Transverse colon (tissue), 4 donors: ENCODE measurements around the gene PPIL1. TPM values are rescaled to one million over a fixed set of nuclear protein-coding genes. Genes with fewer than 3 reads are reported as not detected.

ENCODE experiments used
- DNase-seq: peaks from one replicate; pipeline ENCODE4 v3.0.0-alpha.2; 2019
- H3K27ac ChIP-seq, 4 donors: fragments of 200-600 bp; sonication (generic); 2 replicates each; pipeline ENCODE4 v1.5.1; 2016 to 2018; ENCODE audit warnings: inconsistent platforms in 4 of 4
- H3K27me3 ChIP-seq: fragments of 200-600 bp; sonication (generic); 2 replicates; pipeline ENCODE4 v1.5.1; 2017; ENCODE audit warnings: inconsistent platforms
- H3K36me3 ChIP-seq, 4 donors: fragments of 200-600 bp; sonication (generic); 2 replicates each; pipeline ENCODE4 v1.5.1; 2017 to 2019; ENCODE audit warnings: inconsistent platforms in 4 of 4
- H3K4me1 ChIP-seq, 4 donors: fragments of 200-600 bp; sonication (generic); 2 replicates each; pipeline ENCODE4 v1.5.1; 2017 to 2020; ENCODE audit warnings: inconsistent platforms in 4 of 4
- H3K4me3 ChIP-seq, 4 donors: fragments of 200-600 bp; sonication (generic); 1 replicate in 1 of 4; 2 replicates in 3 of 4; pipeline versions ENCODE4 v1.5.1 to v1.6.1; 2017 to 2019; ENCODE audit warnings: inconsistent platforms in 4 of 4
- H3K9me3 ChIP-seq, 2 donors: fragments of 200-600 bp; sonication (generic); 2 replicates each; pipeline ENCODE4 v1.5.1; 2017 to 2019; ENCODE audit warnings: inconsistent platforms in 2 of 2
- EP300 ChIP-seq: sonication (generic); formaldehyde crosslinking; IDR thresholded peaks from one replicate; pipeline ENCODE4 v1.6.1; 2017; ENCODE audit warnings: antibody characterized with exemption, low read depth
- POLR2A ChIP-seq: fragments of 450-650 bp; IDR thresholded peaks from one replicate; pipeline ENCODE4 v1.6.1; 2016; ENCODE audit warnings: antibody characterized with exemption, mild to moderate bottlenecking, moderate library complexity
- POLR2AphosphoS5 ChIP-seq, 3 donors: sonication (generic); formaldehyde crosslinking; IDR thresholded peaks; one replicate each; pipeline ENCODE4 v1.6.1; 2016; ENCODE audit warnings: antibody characterized with exemption in 3 of 3
- WGBS, 2 donors: methylation state at CpG; one replicate each; pipeline ENCODE4 v1.1.5; 2018; ENCODE audit warnings: low coverage in 1 of 2; 5-methylcytosine and 5-hydroxymethylcytosine counted together
- in situ Hi-C, 4 donors: fragments of 200-750 bp; cut with MboI; loops; one replicate each; pipeline versions ENCODE4 v1.15.0 to v1.15.1; 2017; ENCODE audit warnings: low sequenced_read_pairs in 3 of 4, low pct_ligation_motif_present in 1 of 4, low pct_unique_long_range_greater_than_20kb in 1 of 4
- intact Hi-C: fragments of 100-400 bp; cut with DNase I; formaldehyde crosslinking; loops from one replicate; pipeline ENCODE4 v1.15.1; 2023; ENCODE audit warnings: low total_unique reads
- total RNA-seq, 4 donors: library from RNA; depleted of rRNA; stranded (reverse); fragments of >200 nt; gene quantifications; one replicate each; pipeline ENCODE4 v1.1.0, GENCODE V29; 2016
- TF ChIP-seq, protein P1 (sequence below), 5 experiments: fragments of 200-600 bp in 3 of 5; fragments of 450-650 bp in 2 of 5; sonication (generic) in 3 of 5; IDR thresholded peaks; 1 replicate in 2 of 5; 2 replicates in 3 of 5; pipeline ENCODE4 v1.5.1; 2016 to 2017; ENCODE audit warnings: antibody characterized with exemption in 5 of 5, inconsistent platforms in 3 of 5, mild to moderate bottlenecking in 2 of 5, moderate library complexity in 1 of 5

The PPIL1 gene
- total RNA-seq, 4 donors from 2014 or later: 1.00 to 5.6 (median 3.3) TPM

DNA sequence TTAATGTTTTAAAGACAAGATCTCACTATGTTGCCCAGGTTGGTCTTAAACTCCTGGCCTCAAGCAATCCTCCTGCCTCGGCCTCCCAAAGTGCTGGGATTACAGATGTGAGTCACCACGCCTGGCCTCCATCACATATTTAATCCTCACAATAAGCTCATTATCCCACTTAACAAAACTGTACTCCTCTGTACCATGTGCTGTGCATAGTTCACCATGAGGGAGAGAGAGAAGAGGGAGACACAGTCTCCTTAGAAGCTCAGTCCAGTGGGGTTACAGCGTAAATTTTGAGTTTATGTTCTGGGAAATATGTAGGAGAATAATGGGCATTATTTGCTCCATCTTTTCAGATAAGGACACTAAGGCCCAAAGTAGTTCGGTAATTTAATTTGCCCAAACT lies 27.5 kb downstream of the PPIL1 start:
- Histone ChIP-seq H3K4me1 (peaks cover 0 to 18% (median 14%) of the 10 kb centered on the region in 4 donors), H3K36me3 (no peaks in the 10 kb centered on the region), H3K27me3 (no peaks in the 10 kb centered on the region), H3K4me3 (no peak overlapping the region), H3K27ac (no peak overlapping the region), H3K9me3 (no peaks in the 10 kb centered on the region)
- TF ChIP-seq EP300 (no peak), POLR2A (no peak), POLR2AphosphoS5 (IDR thresholded peaks at IDR 0.05) (no peak)
- TF ChIP-seq, protein P1, sequence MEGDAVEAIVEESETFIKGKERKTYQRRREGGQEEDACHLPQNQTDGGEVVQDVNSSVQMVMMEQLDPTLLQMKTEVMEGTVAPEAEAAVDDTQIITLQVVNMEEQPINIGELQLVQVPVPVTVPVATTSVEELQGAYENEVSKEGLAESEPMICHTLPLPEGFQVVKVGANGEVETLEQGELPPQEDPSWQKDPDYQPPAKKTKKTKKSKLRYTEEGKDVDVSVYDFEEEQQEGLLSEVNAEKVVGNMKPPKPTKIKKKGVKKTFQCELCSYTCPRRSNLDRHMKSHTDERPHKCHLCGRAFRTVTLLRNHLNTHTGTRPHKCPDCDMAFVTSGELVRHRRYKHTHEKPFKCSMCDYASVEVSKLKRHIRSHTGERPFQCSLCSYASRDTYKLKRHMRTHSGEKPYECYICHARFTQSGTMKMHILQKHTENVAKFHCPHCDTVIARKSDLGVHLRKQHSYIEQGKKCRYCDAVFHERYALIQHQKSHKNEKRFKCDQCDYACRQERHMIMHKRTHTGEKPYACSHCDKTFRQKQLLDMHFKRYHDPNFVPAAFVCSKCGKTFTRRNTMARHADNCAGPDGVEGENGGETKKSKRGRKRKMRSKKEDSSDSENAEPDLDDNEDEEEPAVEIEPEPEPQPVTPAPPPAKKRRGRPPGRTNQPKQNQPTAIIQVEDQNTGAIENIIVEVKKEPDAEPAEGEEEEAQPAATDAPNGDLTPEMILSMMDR (IDR thresholded peaks at IDR 0.05): no peak
- 93 to 100% methylated on average over 2 to 4 of the region's 4 CpGs for WGBS, 2 donors
- in situ Hi-C loops (no loop called here), intact Hi-C loops (loop anchor here (5.0 kb wide), 1 partner anchor 80 kb away; no protein-coding TSS in a partner anchor)
- DNase-seq: no peak

DNA sequence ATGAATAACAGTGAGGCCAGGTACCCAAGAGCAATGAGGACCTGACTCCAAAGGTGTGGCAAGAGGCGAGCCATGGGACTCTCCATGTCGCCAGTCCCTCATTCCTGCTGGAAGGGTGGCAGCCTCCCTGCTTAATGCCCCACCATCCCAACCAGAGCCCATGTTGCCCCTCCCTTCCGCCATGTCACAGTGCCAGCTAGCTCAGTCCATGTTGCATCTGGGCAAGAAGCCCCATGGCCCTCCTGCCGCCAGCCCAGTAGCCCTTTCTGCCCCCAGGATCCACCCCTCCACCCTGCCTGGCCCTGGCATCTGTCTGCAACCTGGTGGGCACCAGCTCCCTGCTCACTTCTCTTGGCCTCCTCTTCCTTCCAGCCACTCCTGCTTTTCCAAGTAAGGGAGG lies 29.4 kb downstream of the PPIL1 start:
- no peak for DNase-seq
- Histone ChIP-seq H3K4me3 (no peak overlapping the region), H3K4me1 (peaks cover 5 to 25% (median 20%) of the 10 kb centered on the region in 4 donors), H3K36me3 (no peaks in the 10 kb centered on the region), H3K9me3 (no peaks in the 10 kb centered on the region), H3K27ac (no peak overlapping the region), H3K27me3 (peaks cover 12% of the 10 kb centered on the region)
- WGBS, 2 donors: 73% methylated on average over 4 of the region's 4 CpGs; no CpG with 5 or more reads in 1 of the 2 donors
- TF ChIP-seq, protein P1 (IDR thresholded peaks at IDR 0.05): no peak
- TF ChIP-seq EP300 (no peak), POLR2A (no peak), POLR2AphosphoS5 (IDR thresholded peaks at IDR 0.05) (no peak)
- intact Hi-C loops (loop anchor here (5.0 kb wide), 1 partner anchor 78 kb away; no protein-coding TSS in a partner anchor), in situ Hi-C loops (no loop called here)

DNA sequence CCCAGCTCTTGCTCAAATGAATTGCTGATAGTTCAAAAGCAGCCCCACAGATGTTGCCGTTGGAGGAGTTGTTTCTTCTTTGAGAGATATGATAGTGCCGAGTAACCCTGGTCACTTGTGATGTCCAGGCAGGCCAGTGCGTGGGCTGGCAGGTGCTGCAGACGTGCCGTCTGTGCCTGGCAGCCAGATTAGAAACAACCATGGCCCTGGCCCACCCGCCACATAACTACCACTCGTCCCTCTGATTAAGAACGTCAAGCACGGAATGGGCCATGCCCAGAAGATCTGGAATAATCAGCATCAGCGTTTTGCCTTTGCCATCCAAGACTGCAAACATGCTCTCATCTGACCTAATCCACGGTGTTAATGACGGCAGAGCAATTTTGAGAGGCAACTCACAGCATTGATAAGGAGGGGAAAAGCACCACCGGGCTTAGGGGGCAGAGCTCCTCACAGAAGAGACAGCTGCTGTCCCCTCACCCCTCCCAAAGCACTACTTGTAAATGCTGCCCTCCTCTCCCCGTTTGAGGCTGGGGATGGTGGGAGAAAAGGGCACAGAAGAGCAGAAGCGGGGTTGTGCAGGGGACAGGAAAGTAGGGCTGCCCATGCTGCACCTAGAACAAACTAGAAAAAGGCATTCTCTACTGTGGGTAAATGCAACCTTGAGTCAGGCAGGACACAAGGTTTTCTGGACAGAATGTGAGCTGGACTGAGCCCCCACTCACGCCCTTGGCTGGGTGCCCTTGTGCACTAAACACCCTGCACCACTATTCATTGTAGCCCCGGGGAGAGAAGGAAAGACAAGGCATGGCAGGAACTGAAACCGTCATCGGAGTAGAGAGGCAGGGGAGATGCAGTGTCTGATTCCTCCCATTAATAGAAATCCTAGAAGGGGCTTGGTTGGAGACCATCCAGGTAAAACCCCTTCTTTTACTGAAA lies 30.1 kb downstream of the PPIL1 start:
- peaks cover 7 to 30% (median 25%) of the 10 kb centered on the region in 4 donors for H3K4me1 ChIP-seq
- DNase-seq: no peak
- TF ChIP-seq EP300 (no peak), POLR2A (no peak), POLR2AphosphoS5 (IDR thresholded peaks at IDR 0.05) (no peak)
- TF ChIP-seq, protein P1 (IDR thresholded peaks at IDR 0.05): no peak
- no peak overlapping the region for H3K4me3 ChIP-seq
- in situ Hi-C loops (loop anchor here in 1 of 4 donors (5.0 kb wide), 1 partner anchor 72 kb away; no protein-coding TSS in a partner anchor), intact Hi-C loops (loop anchor here (5.0 kb wide), 1 partner anchor 77 kb away; no protein-coding TSS in a partner anchor)
- H3K27ac ChIP-seq: no peak overlapping the region
- no peaks in the 10 kb centered on the region for H3K36me3 ChIP-seq
- peaks cover 19% of the 10 kb centered on the region for H3K27me3 ChIP-seq
- WGBS, 2 donors: 63 to 80% methylated on average over 4 to 19 of the region's 19 CpGs
- no peaks in the 10 kb centered on the region for H3K9me3 ChIP-seq

DNA sequence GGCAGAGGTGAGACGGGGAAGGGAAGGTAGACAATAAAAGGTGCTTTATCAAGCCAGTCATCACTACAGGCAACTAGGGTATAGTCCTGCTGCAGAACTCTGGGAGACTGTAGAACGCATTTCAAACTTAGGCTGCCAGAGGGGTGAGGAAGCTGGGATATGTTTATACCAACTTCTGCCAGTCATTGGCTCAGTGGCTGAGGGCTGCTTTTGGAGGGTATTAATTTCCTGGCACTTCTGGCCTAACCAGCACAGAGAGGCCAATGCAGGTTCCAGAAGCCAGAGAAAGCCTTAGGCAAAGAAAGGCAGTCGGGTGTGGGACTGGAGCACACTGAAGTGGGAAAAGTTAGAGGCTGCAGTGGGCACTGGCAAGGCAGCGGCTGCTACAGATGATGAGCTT lies 31.4 kb downstream of the PPIL1 start:
- Histone ChIP-seq H3K9me3 (no peaks in the 10 kb centered on the region), H3K27ac (no peak overlapping the region), H3K27me3 (peaks cover 32% of the 10 kb centered on the region), H3K36me3 (no peaks in the 10 kb centered on the region), H3K4me1 (peaks cover 7 to 27% (median 21%) of the 10 kb centered on the region in 4 donors), H3K4me3 (no peak overlapping the region)
- WGBS, 2 donors: 86 to 91% methylated on average over 2 to 4 of the region's 4 CpGs
- intact Hi-C loops: no loop called here
- in situ Hi-C loops: loop anchor here in 1 of 4 donors (5.0 kb wide), 1 partner anchor 71 kb away; no protein-coding TSS in a partner anchor
- TF ChIP-seq EP300 (no peak), POLR2A (no peak), POLR2AphosphoS5 (IDR thresholded peaks at IDR 0.05) (no peak)
- TF ChIP-seq, protein P1 (IDR thresholded peaks at IDR 0.05): no peak
- no peak for DNase-seq
